Right ventricle myocardium inferior (tissue), 1 donor: ENCODE measurements around the gene MMP27. TPM values are rescaled to one million over a fixed set of nuclear protein-coding genes. Genes with fewer than 3 reads are reported as not detected.

Experiments
- ATAC-seq: fragments of 200-7000 bp; cut with Tn5 transposase; one replicate; pipeline ENCODE4 v1.9.1; 2020; ENCODE audit warnings: mild to moderate bottlenecking, moderate library complexity
- DNase-seq: peaks from one replicate; pipeline ENCODE4 v3.0.0; 2021; ENCODE audit errors: missing footprints
- intact Hi-C: fragments of 100-400 bp; cut with DNase I; formaldehyde crosslinking; loops from one replicate; pipeline ENCODE4 v1.11.0; 2022
- total RNA-seq: library from RNA; stranded (reverse); fragmentation: NEBNext Ultra II Directional; extraction: Animal tissue kit (Norgen Biotek cat#: 25700); gene quantifications from one replicate; pipeline ENCODE4 v1.2.1, GENCODE V29; 2021
- donor health status: DM: no; HTN: yes; CAD: no; lungs with severe emphysema.

The MMP27 gene
- total RNA-seq, 1 donor from 2014 or later: not detected

DNA sequence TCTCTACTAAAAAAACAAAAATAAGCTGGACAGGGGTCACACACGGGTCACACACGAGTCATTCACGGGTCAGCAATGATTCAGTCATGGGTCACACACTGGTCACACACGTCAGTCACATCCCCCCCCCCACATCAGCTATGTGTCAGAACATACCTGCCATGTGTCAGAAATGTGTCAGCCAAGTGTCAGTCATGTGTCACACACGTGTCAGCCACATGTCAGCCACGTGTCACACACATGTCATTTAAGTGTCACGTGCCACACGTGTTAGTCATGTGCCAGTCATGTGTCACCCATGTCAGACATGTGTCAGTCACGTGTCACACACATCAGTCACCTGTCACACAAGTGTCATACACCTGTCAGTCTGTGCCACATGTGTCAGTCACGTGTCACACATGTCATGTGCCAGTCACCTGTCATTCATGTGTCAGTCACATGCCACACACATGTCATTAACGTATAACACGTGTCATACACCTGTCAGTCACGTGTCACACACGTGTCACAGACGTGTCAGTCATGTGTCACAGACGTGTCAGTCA, 51.8 kb downstream of the MMP27 start:
- intact Hi-C loops: no loop called here
- ATAC-seq (no peak), DNase-seq (no peak)

- DNase-seq (no peak), ATAC-seq (no peak)
- intact Hi-C loops: no loop called here
Measured at GRCh38 chr11:102647430-102647829, 58.1 kb downstream of the MMP27 start.

DNA sequence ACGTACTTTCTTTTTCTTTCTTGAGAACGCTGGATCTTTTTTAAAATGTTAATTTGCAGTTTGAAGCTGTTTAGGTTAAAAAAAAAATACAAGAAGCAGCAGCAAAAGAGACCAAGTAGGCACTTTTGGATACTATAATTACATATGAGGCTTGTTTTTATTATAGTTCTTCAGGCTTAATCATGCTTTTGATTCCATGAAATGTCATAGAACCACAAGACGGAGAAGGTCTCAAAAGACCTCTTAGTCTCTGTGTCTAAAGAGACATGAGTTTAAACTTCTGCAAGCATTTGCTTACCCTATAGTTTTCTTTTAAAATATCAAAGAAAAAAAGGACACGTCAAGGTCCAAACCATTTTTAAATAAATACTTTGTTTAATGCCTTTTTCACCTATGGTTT, 61.6 kb downstream of the MMP27 start:
- no peak for DNase-seq
- no peak for ATAC-seq
- intact Hi-C loops: no loop called here

Other genes starting within 250 kb of the MMP27 start
- not detected for gene MMP7, start 175.0 kb downstream of the MMP27 start, total RNA-seq
- not detected for gene MMP20, start 80.4 kb downstream of the MMP27 start, total RNA-seq
- gene MMP8, start 19.2 kb upstream of the MMP27 start, total RNA-seq: not detected
- not detected for gene MMP10, start 74.9 kb upstream of the MMP27 start, total RNA-seq
- gene MMP1, start 92.4 kb upstream of the MMP27 start, total RNA-seq: not detected
- gene MMP3, start 137.8 kb upstream of the MMP27 start, total RNA-seq: not detected
- not detected for gene MMP12, start 169.2 kb upstream of the MMP27 start, total RNA-seq
- not detected for gene MMP13, start 250.0 kb upstream of the MMP27 start, total RNA-seq